MM.1S (cell line): ENCODE data around the gene CDH12.

Source experiments
- CTCF ChIP-seq: fragments of 300-600 bp; sonication (generic); IDR thresholded peaks from 2 replicates; pipeline ENCODE4 v1.5.1; 2016; ENCODE audit warnings: antibody characterized with exemption, low read length, mixed read lengths
- EZH2 ChIP-seq: fragments of 300-600 bp; sonication (generic); optimal IDR thresholded peaks from 2 replicates; pipeline ENCODE3; 2017; ENCODE audit warnings: low read depth, mild to moderate bottlenecking, antibody characterized with exemption, low read length, mixed read lengths

GRCh38 chr5:22036061-22036460 lies 817.1 kb downstream of the CDH12 start:
- no peak for TF ChIP-seq CTCF
- TF ChIP-seq EZH2 = no peak
